Neural progenitor cell (in vitro differentiated cells): ENCODE data around the gene ABHD16B. TPM values are rescaled to one million over a fixed set of nuclear protein-coding genes. Genes with fewer than 3 reads are reported as not detected.

Source experiments
- DNase-seq: peaks from one replicate; pipeline ENCODE4 v3.0.0-alpha.2; 2016; ENCODE audit warnings: low spot score
- H2AFZ ChIP-seq: fragments of 200-600 bp; sonication (generic); replicated peaks from 2 replicates; pipeline ENCODE4 v1.6.1; 2016; ENCODE audit warnings: antibody characterized with exemption
- H3F3A ChIP-seq: fragments of 200-600 bp; sonication (generic); 2 replicates; pipeline ENCODE4 v1.6.1; 2016; ENCODE audit warnings: antibody characterized with exemption, low read depth
- H3K27ac ChIP-seq: fragments of 200-600 bp; sonication (generic); 2 replicates; pipeline ENCODE4 v1.5.1; 2016; ENCODE audit warnings: mild to moderate bottlenecking
- H3K27me3 ChIP-seq: fragments of 200-600 bp; sonication (generic); 2 replicates; pipeline ENCODE4 v1.6.1; 2016; ENCODE audit warnings: mild to moderate bottlenecking, moderate library complexity
- H3K36me3 ChIP-seq: fragments of 200-600 bp; sonication (generic); 2 replicates; pipeline ENCODE4 v1.5.1; 2016
- H3K4me1 ChIP-seq: fragments of 200-600 bp; sonication (generic); 2 replicates; pipeline ENCODE4 v1.6.1; 2016; ENCODE audit warnings: mixed run types
- H3K4me2 ChIP-seq: fragments of 200-600 bp; sonication (generic); 2 replicates; pipeline ENCODE4 v1.6.1; 2016
- H3K4me3 ChIP-seq: fragments of 200-600 bp; sonication (generic); 2 replicates; pipeline ENCODE4 v1.5.1; 2016
- H3K79me2 ChIP-seq: fragments of 200-600 bp; sonication (generic); 2 replicates; pipeline ENCODE4 v1.6.1; 2016; ENCODE audit warnings: low read depth
- H3K9ac ChIP-seq: fragments of 200-600 bp; sonication (generic); 2 replicates; pipeline ENCODE4 v1.6.1; 2016
- H3K9me3 ChIP-seq: fragments of 200-600 bp; sonication (generic); 2 replicates; pipeline ENCODE4 v1.5.1; 2016; ENCODE audit warnings: low read depth
- H4K20me1 ChIP-seq: fragments of 200-600 bp; sonication (generic); 2 replicates; pipeline ENCODE4 v1.6.1; 2016; ENCODE audit warnings: low read depth
- H3K27ac Mint-ChIP-seq: 3 replicates; pipeline ENCODE4 v1.8.0; 2021; ENCODE audit warnings: mixed read lengths
- H3K27me3 Mint-ChIP-seq: 2 replicates; pipeline ENCODE4 v1.8.0; 2022; ENCODE audit warnings: low read depth, mild to moderate bottlenecking, inconsistent platforms, moderate library complexity, mixed read lengths; ENCODE audit not compliant: insufficient read depth
- H3K36me3 Mint-ChIP-seq: 3 replicates; pipeline ENCODE4 v1.8.0; 2021; ENCODE audit warnings: mixed read lengths
- H3K4me1 Mint-ChIP-seq: 3 replicates; pipeline ENCODE4 v1.8.0; 2021; ENCODE audit warnings: mixed read lengths
- H3K4me3 Mint-ChIP-seq: 3 replicates; pipeline ENCODE4 v1.8.0; 2021; ENCODE audit warnings: mild to moderate bottlenecking, moderate library complexity, mixed read lengths
- H3K9me3 Mint-ChIP-seq: 3 replicates; pipeline ENCODE4 v1.8.0; 2020; ENCODE audit warnings: mixed read lengths
- EZH2 ChIP-seq: fragments of 200-600 bp; sonication (generic); IDR thresholded peaks from 2 replicates; pipeline ENCODE4 v1.6.1; 2017; ENCODE audit warnings: antibody characterized with exemption, mild to moderate bottlenecking, moderate library complexity
- EZH2phosphoT487 ChIP-seq: fragments of 200-600 bp; sonication (generic); IDR thresholded peaks from 2 replicates; pipeline ENCODE4 v1.6.1; 2017; ENCODE audit warnings: antibody characterized with exemption
- total RNA-seq: library from RNA; depleted of rRNA; stranded (reverse); fragments of >200 nt; gene quantifications from 2 replicates; pipeline ENCODE4 v1.2.3, GENCODE V29; 2015; ENCODE audit warnings: low replicate concordance
- TF ChIP-seq, protein P1 (sequence below): fragments of 200-600 bp; sonication (generic); IDR thresholded peaks from 2 replicates; pipeline ENCODE4 v1.5.1; 2017; ENCODE audit warnings: antibody characterized with exemption, mild to moderate bottlenecking

Gene ABHD16B
- total RNA-seq, 1 donor from 2014 or later: not detected

DNA sequence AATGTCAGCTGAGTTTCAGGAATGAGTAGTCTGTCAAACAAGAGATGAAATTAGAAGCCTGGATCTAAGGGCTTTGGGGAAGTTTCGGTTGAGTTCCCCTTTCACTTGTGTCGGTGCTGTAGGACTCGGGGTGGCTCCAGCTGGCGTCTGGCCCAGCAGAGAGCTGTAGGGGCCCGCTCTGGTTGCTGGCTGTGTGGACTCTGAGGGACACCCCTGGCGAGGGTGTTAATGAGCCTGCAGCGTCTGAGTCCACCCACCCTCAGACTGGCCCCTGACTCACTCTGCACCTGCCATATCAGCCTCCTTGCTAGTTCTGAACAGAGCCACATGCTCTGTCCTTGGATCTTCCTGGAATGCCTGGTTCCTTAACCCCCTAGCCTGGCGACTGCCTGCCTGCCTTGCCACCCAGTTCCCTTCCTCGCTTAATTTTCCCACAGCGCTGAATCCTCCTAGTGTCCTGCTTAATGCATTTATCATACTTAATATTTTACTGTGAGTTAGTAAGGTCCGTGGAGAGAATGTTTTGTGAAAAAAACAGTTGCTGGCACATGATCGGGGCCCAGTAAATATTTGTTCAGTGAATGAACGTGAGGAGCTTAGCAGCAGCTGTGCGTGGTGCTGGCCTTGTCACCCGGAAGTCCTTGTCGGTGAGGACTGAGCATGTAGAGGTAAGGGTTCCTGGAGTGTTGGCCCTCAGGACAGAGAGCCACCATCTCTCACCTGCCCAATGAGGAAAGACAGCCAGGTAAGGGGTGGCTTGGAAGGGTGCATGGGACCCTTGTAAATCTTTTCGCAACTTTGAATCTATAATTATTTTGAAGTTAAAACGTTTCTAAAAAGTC is 35.2 kb downstream of the ABHD16B start:
- peak; percentile 33 for DNase-seq
- H3K9ac ChIP-seq: peak overlapping the region; percentile 77
- no peak overlapping the region for H3K27ac ChIP-seq

DNA sequence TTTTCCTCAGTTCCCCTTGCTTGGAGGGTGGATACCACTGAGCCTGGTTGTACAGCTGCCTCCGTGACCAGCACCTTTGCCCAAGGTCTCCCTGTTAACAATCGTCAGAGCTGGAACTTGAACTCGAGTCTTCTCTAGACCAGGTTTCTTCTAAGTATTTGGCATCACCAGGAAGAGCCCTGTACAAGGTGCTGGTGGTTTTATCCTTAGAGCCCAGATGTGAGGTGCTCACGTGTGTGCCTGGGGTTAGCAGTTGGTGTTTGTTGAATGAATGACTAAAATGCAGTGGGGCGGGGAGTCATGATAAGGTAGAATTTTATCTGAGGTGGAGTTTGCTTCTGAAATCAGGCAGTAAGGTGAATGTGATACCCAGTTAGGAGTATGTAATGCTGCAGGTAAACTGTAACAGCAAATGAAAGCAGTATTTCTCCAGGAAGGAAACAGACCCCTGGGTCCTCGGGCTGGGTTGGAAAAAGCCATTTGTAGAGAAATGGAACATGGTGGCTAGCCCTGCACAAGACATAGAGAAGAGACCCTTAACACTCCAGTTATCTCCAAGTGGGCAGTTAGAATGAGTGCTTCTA is 36.8 kb downstream of the ABHD16B start:
- no peak overlapping the region for H3K4me3 ChIP-seq
- H3K9ac ChIP-seq: no peak overlapping the region
- TF ChIP-seq, protein P1, sequence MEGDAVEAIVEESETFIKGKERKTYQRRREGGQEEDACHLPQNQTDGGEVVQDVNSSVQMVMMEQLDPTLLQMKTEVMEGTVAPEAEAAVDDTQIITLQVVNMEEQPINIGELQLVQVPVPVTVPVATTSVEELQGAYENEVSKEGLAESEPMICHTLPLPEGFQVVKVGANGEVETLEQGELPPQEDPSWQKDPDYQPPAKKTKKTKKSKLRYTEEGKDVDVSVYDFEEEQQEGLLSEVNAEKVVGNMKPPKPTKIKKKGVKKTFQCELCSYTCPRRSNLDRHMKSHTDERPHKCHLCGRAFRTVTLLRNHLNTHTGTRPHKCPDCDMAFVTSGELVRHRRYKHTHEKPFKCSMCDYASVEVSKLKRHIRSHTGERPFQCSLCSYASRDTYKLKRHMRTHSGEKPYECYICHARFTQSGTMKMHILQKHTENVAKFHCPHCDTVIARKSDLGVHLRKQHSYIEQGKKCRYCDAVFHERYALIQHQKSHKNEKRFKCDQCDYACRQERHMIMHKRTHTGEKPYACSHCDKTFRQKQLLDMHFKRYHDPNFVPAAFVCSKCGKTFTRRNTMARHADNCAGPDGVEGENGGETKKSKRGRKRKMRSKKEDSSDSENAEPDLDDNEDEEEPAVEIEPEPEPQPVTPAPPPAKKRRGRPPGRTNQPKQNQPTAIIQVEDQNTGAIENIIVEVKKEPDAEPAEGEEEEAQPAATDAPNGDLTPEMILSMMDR: no peak
- TF ChIP-seq EZH2phosphoT487 (no peak), EZH2 (no peak)
- H3K4me2 ChIP-seq: no peak overlapping the region
- no peaks in the 10 kb centered on the region for H3K36me3 ChIP-seq
- peaks cover 73% of the 10 kb centered on the region for H4K20me1 ChIP-seq
- Mint-ChIP-seq H3K27me3 (peaks cover 7% of the 10 kb centered on the region), H3K27ac (no peak overlapping the region), H3K36me3 (peaks cover 4% of the 10 kb centered on the region), H3K4me3 (no peak overlapping the region), H3K9me3 (no peaks in the 10 kb centered on the region), H3K4me1 (peaks cover 34% of the 10 kb centered on the region)
- peaks cover 38% of the 10 kb centered on the region for H3F3A ChIP-seq
- H3K79me2 ChIP-seq: peaks cover 75% of the 10 kb centered on the region
- H3K9me3 ChIP-seq: no peaks in the 10 kb centered on the region
- DNase-seq: no peak
- H3K27ac ChIP-seq: no peak overlapping the region
- no peak overlapping the region for H2AFZ ChIP-seq
- peaks cover 9% of the 10 kb centered on the region for H3K4me1 ChIP-seq
- no peaks in the 10 kb centered on the region for H3K27me3 ChIP-seq

More for the DNA sequence above, 35.2 kb downstream of the ABHD16B start:
- no peaks in the 10 kb centered on the region for H3K9me3 Mint-ChIP-seq
- Histone ChIP-seq H3K79me2 (peaks cover 61% of the 10 kb centered on the region), H4K20me1 (peaks cover 73% of the 10 kb centered on the region), H3K9me3 (no peaks in the 10 kb centered on the region), H2AFZ (no peak overlapping the region), H3F3A (peaks cover 38% of the 10 kb centered on the region), H3K27me3 (no peaks in the 10 kb centered on the region), H3K36me3 (no peaks in the 10 kb centered on the region), H3K4me1 (peaks cover 9% of the 10 kb centered on the region), H3K4me3 (peak overlapping the region; percentile 94), H3K4me2 (peak overlapping the region; percentile 97)
- no peak for TF ChIP-seq EZH2
- peaks cover 6% of the 10 kb centered on the region for H3K27me3 Mint-ChIP-seq
- peak overlapping the region; percentile 47 for H3K27ac Mint-ChIP-seq
- H3K4me3 Mint-ChIP-seq: peak overlapping the region; percentile 94
- H3K36me3 Mint-ChIP-seq: peaks cover 8% of the 10 kb centered on the region
- H3K4me1 Mint-ChIP-seq: peaks cover 34% of the 10 kb centered on the region

DNA sequence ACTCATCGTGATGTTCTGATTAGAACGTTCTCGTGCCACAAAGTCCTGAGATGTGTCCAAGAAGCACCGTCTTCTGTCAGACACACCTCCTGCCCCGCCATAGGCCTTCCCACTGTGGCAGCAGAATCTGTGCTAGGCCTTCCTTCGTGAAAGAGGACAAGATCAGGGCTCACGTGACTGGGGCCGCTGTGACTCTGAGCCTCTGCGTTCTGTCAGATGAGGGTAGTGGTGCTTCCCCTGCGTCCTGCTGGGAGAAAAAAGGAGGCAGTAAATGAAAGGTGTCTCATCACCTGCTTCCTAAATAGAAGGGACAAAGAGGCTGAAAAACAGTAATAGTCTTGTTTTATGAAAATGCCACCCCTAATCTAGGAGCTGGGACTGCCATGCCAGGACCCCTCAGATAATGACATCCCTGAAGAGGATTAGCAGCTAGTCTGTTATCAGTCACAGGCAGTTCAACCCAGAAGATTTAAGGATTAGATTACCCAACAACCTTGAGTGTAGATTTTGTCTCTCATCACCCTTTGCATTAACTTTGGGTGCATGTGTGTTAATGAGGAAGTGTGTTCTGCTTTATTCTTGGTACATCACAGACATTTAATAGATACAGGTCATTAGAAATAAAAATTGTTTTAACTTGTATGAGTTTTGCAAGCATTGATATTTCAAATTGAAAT is 37.7 kb downstream of the ABHD16B start:
- no peak overlapping the region for H3K27ac Mint-ChIP-seq
- Histone ChIP-seq H3F3A (peaks cover 28% of the 10 kb centered on the region), H3K27ac (no peak overlapping the region), H3K4me1 (peaks cover 9% of the 10 kb centered on the region), H2AFZ (no peak overlapping the region), H3K27me3 (no peaks in the 10 kb centered on the region), H3K9me3 (no peaks in the 10 kb centered on the region), H3K36me3 (no peaks in the 10 kb centered on the region), H3K4me2 (no peak overlapping the region), H3K9ac (no peak overlapping the region), H4K20me1 (peaks cover 73% of the 10 kb centered on the region), H3K4me3 (no peak overlapping the region), H3K79me2 (peaks cover 85% of the 10 kb centered on the region)
- peaks cover 8% of the 10 kb centered on the region for H3K27me3 Mint-ChIP-seq
- H3K9me3 Mint-ChIP-seq: no peaks in the 10 kb centered on the region
- no peak for DNase-seq
- H3K36me3 Mint-ChIP-seq: peaks cover 4% of the 10 kb centered on the region
- H3K4me1 Mint-ChIP-seq: peaks cover 32% of the 10 kb centered on the region
- TF ChIP-seq EZH2phosphoT487: no peak
- TF ChIP-seq, protein P1: no peak
- no peak overlapping the region for H3K4me3 Mint-ChIP-seq
